ENCODE measurements around the gene IER3. TPM values are rescaled to one million over a fixed set of nuclear protein-coding genes. Genes with fewer than 3 reads are reported as not detected.
A peak's percentile ranks its signal among the peaks of the same experiment; 100 is the strongest.

IER3 gene
- total and polyA plus RNA-seq, 2 of the 13 experiments (the other 11 are each of a cell fraction or from before 2014, with no cell fraction given) = 51.1 to 131 TPM

- intact Hi-C loops (cut with micrococcal nuclease; ENCODE audit: unreplicated experiment) = no loop called here
- Histone ChIP-seq H3K9me3 (ENCODE audit: low read length) (no peaks in the 10 kb centered on the region), H3K9ac (ENCODE audit: insufficient read depth, low read depth, low read length) (peak overlapping the region; percentile 87), H3K36me3 (replicated peaks in 1 of 2; ENCODE audit: control insufficient read depth in 1 of 2, insufficient read depth in 2 of 2, low read length in 2 of 2) (no peaks in the 10 kb centered on the region), H3K79me2 (ENCODE audit: insufficient read depth, low read length) (no peaks in the 10 kb centered on the region), H4K20me1 (ENCODE audit: insufficient read depth, low read length) (no peaks in the 10 kb centered on the region), H3K27ac (ENCODE audit: extremely low read length, insufficient read depth, low read length) (peak overlapping the region; percentile 98), H3K4me2 (ENCODE audit: low read depth, low read length) (peak overlapping the region; percentile 85), H3K27me3 (ENCODE audit: control insufficient read depth in 1 of 2, insufficient read depth in 2 of 2, low read length in 2 of 2) (no peaks in the 10 kb centered on the region), H2AFZ (ENCODE audit: low read length) (no peak overlapping the region), H3K4me1 (ENCODE audit: insufficient read depth, low read length) (peaks cover 100% of the 10 kb centered on the region), H3K4me3 (replicated peaks in 1 of 3; ENCODE audit: insufficient read depth in 1 of 3, low read depth in 2 of 3, low read length in 3 of 3) (peak overlapping the region in 1 of 3 experiments; percentile 62; a peak in 1 of 6 replicates)
- DNase-seq (ENCODE audit: low spot score) = no peak
- in situ Hi-C loops (cut with HindIII; ENCODE audit: extremely low pct_ligation_motif_present, low pct_unique_long_range_greater_than_20kb) = no loop called here
- 56% methylated on average over 1 of the region's 1 CpG for WGBS (ENCODE audit: low lambda C conversion rate)
- CTCF ChIA-PET (ENCODE audit: low intra/inter-chr PET ratio, low total read pairs) = no interaction called here
- POLR2A ChIA-PET = interaction anchor here (1.3 to 11.8 kb wide), 11 partner anchors 10 to 145 kb away, joined by 3 to 414 read pairs (median 10); partner anchors contain the start of genes FLOT1, IER3, MDC1 and MRPS18B
- peak; percentile 11; the same call in 2 of the 3 replicates for ATAC-seq
- no peak for FAIRE-seq
- BruUV-seq (replicated peaks) = TSS peak; percentile 64
- TF ChIP-seq FOXP1 (IDR thresholded peaks at IDR 0.05) (no peak), FOXP1 (CRISPR knock-in tag; IDR thresholded peaks at IDR 0.05) (no peak), HNF1A (IDR thresholded peaks at IDR 0.05; ENCODE audit: low read depth) (no peak), HNF1A (CRISPR knock-in tag; IDR thresholded peaks at IDR 0.05; ENCODE audit: borderline replicate concordance) (no peak), NPAS2 (CRISPR knock-in tag; IDR thresholded peaks at IDR 0.05; ENCODE audit: borderline replicate concordance) (no peak), CSRNP2 (CRISPR knock-in tag; conservative IDR thresholded peaks at IDR 0.05; ENCODE audit: low read depth) (no peak), SMAD3 (CRISPR knock-in tag; IDR thresholded peaks at IDR 0.05) (no peak), ZNF512 (CRISPR knock-in tag; IDR thresholded peaks at IDR 0.05) (no peak), NFIC (IDR thresholded peaks at IDR 0.05; ENCODE audit: low read length) (no peak), NR2F2 (IDR thresholded peaks at IDR 0.05; ENCODE audit: borderline replicate concordance, low read depth) (0 out of 2 replicates have a peak, but pooled peaks have one; percentile 67), HNRNPLL (IDR thresholded peaks at IDR 0.05; ENCODE audit: low read depth, low read length, poor library complexity, severe bottlenecking) (no peak), ZNF180 (CRISPR knock-in tag; IDR thresholded peaks at IDR 0.05; ENCODE audit: borderline replicate concordance, low read depth) (no peak), ZNF326 (CRISPR knock-in tag; IDR thresholded peaks at IDR 0.05; ENCODE audit: borderline replicate concordance) (no peak), CREM (IDR thresholded peaks at IDR 0.05) (no peak), CREM (CRISPR knock-in tag; IDR thresholded peaks at IDR 0.05) (no peak)
Observed at GRCh38 chr6:30763155-30763617, 18.8 kb upstream of the IER3 start.
